OCI-LY7 (cell line): ENCODE results near the gene ZNF652. TPM values are rescaled to one million over a fixed set of nuclear protein-coding genes. Genes with fewer than 3 reads are reported as not detected.

Experiments used
- BruUV-seq: library from RNA; stranded (reverse); fragments of 400-500 nt; replicated peaks from 2 replicates; lab custom pipeline; 2021; lab: Mats Ljungman, UMichigan
- CTCF ChIA-PET: fragments of 300-600 bp; sonication (Branson Sonifier 250); formaldehyde crosslinking; loops from one replicate; lab custom pipeline; 2022; ENCODE audit warnings: antibody characterized with exemption; ENCODE audit not compliant: unreplicated experiment; lab: Charles Lee
- POLR2A ChIA-PET: fragments of 300-600 bp; sonication (Branson Sonifier 250); formaldehyde crosslinking; loops from one replicate; lab custom pipeline; 2022; ENCODE audit warnings: antibody characterized with exemption; lab: Charles Lee
- DNase-seq: peaks from one replicate; pipeline ENCODE4 v3.0.0-alpha.2; 2015; ENCODE audit warnings: low spot score
- H2AFZ ChIP-seq: fragments of 200-600 bp; sonication (generic), shearing (Covaris generic); 2 replicates; pipeline ENCODE4 v1.6.1; 2014; ENCODE audit warnings: mild to moderate bottlenecking, antibody characterized with exemption, low read length, moderate library complexity
- H3K27ac ChIP-seq: fragments of 200-600 bp; sonication (generic); 2 replicates; pipeline ENCODE4 v1.5.1; 2014; ENCODE audit warnings: mixed run types, low read depth, mild to moderate bottlenecking, moderate library complexity, low read length, inconsistent platforms; ENCODE audit not compliant: poor library complexity, severe bottlenecking
- H3K36me3 ChIP-seq: fragments of 200-600 bp; sonication (generic); 2 replicates; pipeline ENCODE4 v1.6.1; 2014; ENCODE audit warnings: mild to moderate bottlenecking, antibody characterized with exemption, low read length, moderate library complexity, mixed read lengths; ENCODE audit not compliant: insufficient read depth
- H3K4me1 ChIP-seq: fragments of 200-600 bp; sonication (generic); 2 replicates; pipeline ENCODE4 v1.5.1; 2014; ENCODE audit warnings: mild to moderate bottlenecking, low read length; ENCODE audit not compliant: insufficient read depth, poor library complexity, severe bottlenecking
- H3K4me2 ChIP-seq: fragments of 200-600 bp; sonication (generic); 2 replicates; pipeline ENCODE4 v1.6.1; 2014; ENCODE audit warnings: mild to moderate bottlenecking, low read length
- H3K4me3 ChIP-seq: fragments of 200-600 bp; sonication (generic); 2 replicates; pipeline ENCODE4 v1.5.1; 2014; ENCODE audit warnings: mild to moderate bottlenecking, low read depth, low read length; ENCODE audit not compliant: poor library complexity, severe bottlenecking
- H3K79me2 ChIP-seq: fragments of 200-600 bp; sonication (generic); 2 replicates; pipeline ENCODE4 v1.6.1; 2016; ENCODE audit warnings: low read depth, mild to moderate bottlenecking, low read length, moderate library complexity, mixed read lengths; ENCODE audit not compliant: insufficient read depth
- H3K9me2 ChIP-seq: fragments of 200-600 bp; sonication (generic); 2 replicates; pipeline ENCODE4 v1.6.1; 2016; ENCODE audit warnings: mild to moderate bottlenecking, low read length, mixed read lengths; ENCODE audit not compliant: insufficient read depth
- H3K9me3 ChIP-seq: fragments of 200-600 bp; sonication (generic); 2 replicates; pipeline ENCODE4 v1.6.1; 2014; ENCODE audit warnings: mild to moderate bottlenecking, mixed run types, low read length, mixed read lengths
- H4K20me1 ChIP-seq: fragments of 200-600 bp; sonication (generic); 2 replicates; pipeline ENCODE4 v1.6.1; 2014; ENCODE audit warnings: mild to moderate bottlenecking, antibody characterized with exemption, low read length, moderate library complexity, mixed read lengths; ENCODE audit not compliant: insufficient read depth
- CTCF ChIP-seq: fragments of 200-600 bp; sonication (generic); conservative IDR thresholded peaks from 2 replicates; pipeline ENCODE4 v1.5.1; 2014; ENCODE audit warnings: mild to moderate bottlenecking, antibody characterized with exemption, low read length, moderate library complexity, mixed read lengths
- EZH2phosphoT487 ChIP-seq: fragments of 200-600 bp; sonication (generic); IDR thresholded peaks from 2 replicates; pipeline ENCODE4 v1.6.1; 2018; ENCODE audit warnings: low read depth, borderline replicate concordance, mild to moderate bottlenecking, mixed run types, antibody characterized with exemption, low read length, moderate library complexity, mixed read lengths
- intact Hi-C: fragments of 100-400 bp; cut with micrococcal nuclease; formaldehyde crosslinking; loops from one replicate; pipeline ENCODE4 v1.10.0; 2022; ENCODE audit not compliant: unreplicated experiment
- total RNA-seq, 2 experiments: library from RNA; depleted of rRNA in 1 of 2; stranded (reverse); fragments of >200 nt in 1 of 2; shearing (Covaris generic) in 1 of 2; gene quantifications; 2 replicates each; pipeline ENCODE4 v1.2.3, GENCODE V29; 2014 to 2022

The ZNF652 gene
- total RNA-seq, 2 experiments from 2014 or later, result 36.8 to 69.7 TPM

- Histone ChIP-seq H3K36me3 (no peaks in the 10 kb centered on the region; the same call in 1 of the 2 replicates), H4K20me1 (peaks cover 33% of the 10 kb centered on the region), H3K4me2 (peak overlapping the region; percentile 99), H3K27ac (peak overlapping the region; percentile 88), H3K4me1 (peaks cover 45% of the 10 kb centered on the region), H3K4me3 (peak overlapping the region; percentile 89), H3K79me2 (peaks cover 59% of the 10 kb centered on the region), H2AFZ (no peak overlapping the region; the same call in 1 of the 2 replicates), H3K9me2 (no peaks in the 10 kb centered on the region), H3K9me3 (no peaks in the 10 kb centered on the region)
- TF ChIP-seq CTCF, result no peak
- TF ChIP-seq EZH2phosphoT487, result no peak
- DNase-seq, result peak; percentile 28
- intact Hi-C loops, result loop anchor here (2.0 kb wide), 2 partner anchors 35 to 43 kb away; no protein-coding TSS in a partner anchor
- TSS peak; percentile 51 for BruUV-seq
- CTCF ChIA-PET, result interaction anchor here (1.7 to 1.9 kb wide), 2 partner anchors 29 to 33 kb away, joined by 5 to 6 read pairs; no protein-coding TSS in a partner anchor
- POLR2A ChIA-PET, result interaction anchor here (0.6 to 1.7 kb wide), 8 partner anchors 16 to 791 kb away, joined by 3 to 6 read pairs (median 4); no protein-coding TSS in a partner anchor
Observed at GRCh38 chr17:49359990-49360795, 1.9 kb downstream of the ZNF652 start.

DNA sequence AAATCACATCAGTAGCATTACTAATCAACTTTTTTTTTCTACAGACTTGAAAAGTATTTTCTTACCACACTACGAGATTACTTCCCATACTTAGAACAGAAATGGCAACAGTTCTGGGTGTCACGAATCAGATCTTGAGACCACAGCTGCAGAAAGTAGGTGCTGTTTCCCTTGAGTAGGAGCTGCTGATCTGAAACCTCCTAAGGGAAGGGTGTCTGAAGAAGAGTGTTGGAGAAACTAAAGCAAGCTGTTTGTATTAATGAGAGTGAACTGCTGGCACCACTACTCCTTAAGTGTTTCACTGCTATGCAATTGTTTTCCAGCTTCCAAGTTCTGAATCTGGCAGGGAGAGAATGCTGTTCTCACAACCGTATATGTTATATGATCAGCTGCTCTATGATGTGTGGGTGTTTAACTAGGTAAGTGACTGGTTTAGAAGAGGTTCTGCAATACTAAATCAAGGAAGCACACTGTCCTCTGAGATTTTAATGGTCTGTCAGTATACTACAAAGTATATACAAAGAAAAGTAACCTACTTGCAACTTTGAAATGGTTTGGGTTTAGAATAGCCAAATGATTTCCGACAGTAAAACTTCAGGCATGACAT lies 3.3 kb downstream of the ZNF652 start:
- intact Hi-C loops, result loop anchor here (2.0 kb wide), 1 partner anchor 42 kb away; no protein-coding TSS in a partner anchor
- Histone ChIP-seq H3K79me2 (peaks cover 73% of the 10 kb centered on the region), H3K4me2 (peak overlapping the region; percentile 99), H3K36me3 (no peaks in the 10 kb centered on the region; the same call in 1 of the 2 replicates), H3K4me3 (peak overlapping the region; percentile 89), H3K9me2 (no peaks in the 10 kb centered on the region), H4K20me1 (peaks cover 33% of the 10 kb centered on the region), H3K9me3 (no peaks in the 10 kb centered on the region), H3K4me1 (peaks cover 45% of the 10 kb centered on the region), H2AFZ (no peak overlapping the region), H3K27ac (peak overlapping the region; percentile 71)
- DNase-seq, result peak; percentile 75
- BruUV-seq, result no TSS peak
- TF ChIP-seq EZH2phosphoT487, result no peak
- no peak for TF ChIP-seq CTCF
- ChIA-PET POLR2A (interaction anchor here (0.6 to 2.3 kb wide), 8 partner anchors 12 to 793 kb away, joined by 3 to 11 read pairs (median 4); no protein-coding TSS in a partner anchor), CTCF (interaction anchor here (0.9 to 1.9 kb wide), 3 partner anchors 18 to 35 kb away, joined by 3 to 6 read pairs (median 5); no protein-coding TSS in a partner anchor)
